HEK293T (cell line): Measurements from ENCODE around the gene DLK1.

ENCODE experiments used
- CTCF ChIA-PET: fragments of 350-600 bp; formaldehyde crosslinking; extraction: SDS; loops from one replicate; lab custom pipeline; 2021; ENCODE audit warnings: antibody characterized with exemption, inconsistent platforms; lab: Yijun Ruan, JAX
- POLR2A ChIA-PET: fragments of 350-600 bp; formaldehyde crosslinking; extraction: SDS; loops from one replicate; lab custom pipeline; 2020; ENCODE audit warnings: antibody characterized with exemption, inconsistent platforms; lab: Yijun Ruan, JAX
- DNase-seq: peaks from one replicate; pipeline ENCODE4 v3.0.0; 2012; ENCODE audit warnings: mixed read lengths; ENCODE audit errors: extremely low spot score
- ARNT ChIP-seq: fragments of 450-650 bp; IDR thresholded peaks from 2 replicates; pipeline ENCODE4 v1.6.1; 2017; ENCODE audit warnings: mild to moderate bottlenecking
- CTBP1 ChIP-seq: fragments of 450-650 bp; IDR thresholded peaks from 2 replicates; pipeline ENCODE4 v1.6.1; 2016; ENCODE audit warnings: borderline replicate concordance
- ELF4 ChIP-seq: fragments of 450-650 bp; IDR thresholded peaks from 2 replicates; pipeline ENCODE4 v1.6.1; 2017; ENCODE audit warnings: antibody characterized with exemption
- FOXA1 ChIP-seq: fragments of 450-650 bp; IDR thresholded peaks from 2 replicates; pipeline ENCODE4 v1.6.1; 2016; ENCODE audit warnings: mild to moderate bottlenecking
- FOXK2 ChIP-seq: fragments of 450-650 bp; IDR thresholded peaks from 2 replicates; pipeline ENCODE4 v1.6.1; 2016; ENCODE audit warnings: mild to moderate bottlenecking
- HDGF ChIP-seq: fragments of 450-650 bp; IDR thresholded peaks from 2 replicates; pipeline ENCODE4 v1.6.1; 2017; ENCODE audit warnings: antibody characterized with exemption, borderline replicate concordance
- L3MBTL2 ChIP-seq: fragments of 450-650 bp; conservative IDR thresholded peaks from 2 replicates; pipeline ENCODE4 v1.6.1; 2016; ENCODE audit warnings: mild to moderate bottlenecking
- LEF1 ChIP-seq: fragments of 450-650 bp; IDR thresholded peaks from 2 replicates; pipeline ENCODE4 v1.6.1; 2017; ENCODE audit warnings: mild to moderate bottlenecking, borderline replicate concordance
- NFRKB ChIP-seq: fragments of 450-650 bp; IDR thresholded peaks from 2 replicates; pipeline ENCODE4 v1.6.1; 2016; ENCODE audit warnings: mild to moderate bottlenecking, moderate library complexity
- SP1 ChIP-seq: fragments of 450-650 bp; IDR thresholded peaks from 2 replicates; pipeline ENCODE4 v1.6.1; 2017
- SUZ12 ChIP-seq: fragments of 450-650 bp; IDR thresholded peaks from 2 replicates; pipeline ENCODE4 v1.6.1; 2016; ENCODE audit warnings: mild to moderate bottlenecking
- TARDBP ChIP-seq: fragments of 450-650 bp; IDR thresholded peaks from 2 replicates; pipeline ENCODE4 v1.6.1; 2016
- ZNF384 ChIP-seq: fragments of 450-650 bp; IDR thresholded peaks from 2 replicates; pipeline ENCODE4 v1.6.1; 2016
- TF ChIP-seq, protein P1 (sequence below): fragments of 450-650 bp; IDR thresholded peaks from 2 replicates; pipeline ENCODE4 v1.6.1; 2016

DLK1 gene

DNA sequence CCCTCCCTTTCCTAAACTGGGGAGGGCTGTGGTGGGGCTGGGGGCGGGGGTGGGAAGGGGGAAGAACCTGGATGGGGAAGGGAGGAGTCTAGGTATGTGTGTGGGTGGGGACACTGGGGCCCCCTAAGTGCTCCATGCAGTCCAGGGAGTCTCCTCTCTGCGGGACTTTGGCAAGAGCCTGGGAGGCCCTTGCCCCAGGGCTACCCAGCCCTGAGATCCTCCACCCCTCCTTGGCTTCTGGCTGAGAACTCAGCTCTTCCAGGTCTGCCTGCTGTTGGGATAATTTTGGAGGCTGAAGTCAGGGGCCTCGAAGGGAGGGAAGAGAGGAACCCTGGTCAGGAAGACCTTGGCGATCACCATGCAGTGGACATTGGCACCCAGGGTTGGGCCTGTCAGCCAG, 2.2 kb upstream of the DLK1 start:
- DNase-seq, result no peak
- no peak for TF ChIP-seq ELF4
- no peak for TF ChIP-seq TARDBP
- no peak for TF ChIP-seq SUZ12
- TF ChIP-seq HDGF, result no peak
- TF ChIP-seq ARNT, result no peak
- TF ChIP-seq CTBP1, result no peak
- TF ChIP-seq ZNF384, result no peak
- TF ChIP-seq LEF1, result no peak
- no peak for TF ChIP-seq FOXK2
- no peak for TF ChIP-seq NFRKB
- TF ChIP-seq, protein P1, sequence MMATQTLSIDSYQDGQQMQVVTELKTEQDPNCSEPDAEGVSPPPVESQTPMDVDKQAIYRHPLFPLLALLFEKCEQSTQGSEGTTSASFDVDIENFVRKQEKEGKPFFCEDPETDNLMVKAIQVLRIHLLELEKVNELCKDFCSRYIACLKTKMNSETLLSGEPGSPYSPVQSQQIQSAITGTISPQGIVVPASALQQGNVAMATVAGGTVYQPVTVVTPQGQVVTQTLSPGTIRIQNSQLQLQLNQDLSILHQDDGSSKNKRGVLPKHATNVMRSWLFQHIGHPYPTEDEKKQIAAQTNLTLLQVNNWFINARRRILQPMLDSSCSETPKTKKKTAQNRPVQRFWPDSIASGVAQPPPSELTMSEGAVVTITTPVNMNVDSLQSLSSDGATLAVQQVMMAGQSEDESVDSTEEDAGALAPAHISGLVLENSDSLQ, result no peak
- TF ChIP-seq SP1, result no peak
- TF ChIP-seq L3MBTL2, result no peak
- CTCF ChIA-PET, result no interaction called here
- POLR2A ChIA-PET, result no interaction called here

DNA sequence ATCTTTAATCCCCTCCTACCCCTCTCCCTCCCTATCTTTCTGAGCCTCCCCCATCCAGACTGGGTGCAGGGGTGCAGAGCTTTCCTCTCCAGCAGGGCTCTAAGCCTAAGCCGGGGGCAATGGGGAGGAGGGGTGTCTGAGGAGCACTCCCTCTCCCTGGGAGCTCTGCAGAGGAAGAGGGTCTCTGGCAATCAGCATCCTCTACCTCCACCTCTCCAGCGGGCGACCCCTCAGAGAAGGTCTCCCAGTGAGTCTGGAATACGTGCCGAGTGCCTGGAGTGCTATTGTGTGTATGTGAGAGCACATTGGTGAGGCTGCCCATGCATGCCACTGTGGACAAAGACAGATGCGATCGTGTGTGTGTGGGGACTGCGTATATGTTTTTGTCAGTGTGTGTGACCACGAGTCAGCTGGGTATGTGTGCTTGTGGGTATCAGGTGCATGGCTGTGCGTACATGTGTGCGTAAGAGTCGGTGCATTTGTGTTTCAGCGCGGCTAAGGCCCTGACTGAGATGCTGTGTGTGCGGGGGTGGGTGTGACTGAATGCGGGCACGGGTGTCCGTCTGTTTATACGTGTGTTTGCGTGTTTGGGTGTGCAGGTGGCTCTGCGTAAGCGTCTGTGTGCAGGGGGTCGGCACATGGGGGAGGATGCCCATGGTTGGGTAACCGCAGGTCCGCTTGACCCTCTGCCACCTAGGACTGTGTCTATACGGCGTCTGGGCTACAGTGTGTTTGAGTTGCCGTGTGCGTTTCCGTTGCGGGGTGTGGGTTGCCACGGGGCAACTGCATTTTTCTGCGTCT, 905 bp upstream of the DLK1 start:
- TF ChIP-seq ZNF384, result no peak
- TF ChIP-seq ELF4, result no peak
- no peak for TF ChIP-seq NFRKB
- TF ChIP-seq SUZ12, result no peak
- no peak for TF ChIP-seq FOXA1
- TF ChIP-seq, protein P1, result no peak
- TF ChIP-seq L3MBTL2, result no peak
- TF ChIP-seq LEF1, result no peak
- ChIA-PET POLR2A (no interaction called here), CTCF (no interaction called here)
- DNase-seq, result no peak

DNA sequence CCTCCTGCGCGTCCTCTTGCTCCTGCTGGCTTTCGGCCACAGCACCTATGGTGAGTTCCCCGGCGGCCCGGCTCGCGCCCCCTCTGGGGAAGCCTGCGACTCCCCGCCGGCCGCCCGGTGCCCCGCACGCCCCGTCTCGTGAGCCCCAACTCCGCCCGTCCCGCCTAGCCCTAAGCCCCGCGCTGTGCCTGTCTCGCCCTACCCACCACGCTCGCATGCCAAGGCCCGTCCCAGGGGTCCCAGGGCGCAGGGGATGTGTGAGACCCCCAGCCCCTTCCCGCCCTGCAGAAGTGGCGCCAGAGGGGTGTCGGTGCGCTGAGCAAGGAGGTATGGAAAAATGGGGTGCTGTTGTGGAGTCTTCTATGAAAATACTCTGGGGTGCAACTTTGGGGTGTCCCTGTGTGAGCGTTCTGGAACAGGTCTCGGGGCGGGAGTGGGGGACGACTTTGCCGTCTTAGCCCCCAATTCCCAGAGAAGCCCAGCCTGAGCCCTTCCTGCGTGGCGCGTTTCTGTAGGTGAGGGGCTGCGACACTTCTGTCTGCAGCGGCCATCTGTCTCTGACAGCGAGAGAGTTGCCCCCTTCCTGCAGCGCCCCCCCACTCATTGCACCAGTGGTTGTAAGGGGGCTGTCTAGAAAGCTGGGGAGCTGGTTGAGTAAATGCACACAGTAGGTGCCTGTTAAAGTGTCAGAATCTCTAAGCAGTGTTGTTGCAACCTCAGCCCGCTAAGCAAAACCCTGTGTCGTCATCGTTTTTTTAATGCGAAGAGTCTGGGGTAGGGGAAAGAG, 587 bp downstream of the DLK1 start:
- TF ChIP-seq LEF1, result no peak
- TF ChIP-seq, protein P1, result no peak
- TF ChIP-seq NFRKB, result no peak
- TF ChIP-seq SP1, result no peak
- no peak for TF ChIP-seq ZNF384
- no peak for TF ChIP-seq ARNT
- no peak for TF ChIP-seq TARDBP
- TF ChIP-seq HDGF, result no peak
- no peak for TF ChIP-seq L3MBTL2
- TF ChIP-seq SUZ12, result no peak
- CTCF ChIA-PET, result no interaction called here
- DNase-seq, result no peak
- POLR2A ChIA-PET, result no interaction called here

DNA sequence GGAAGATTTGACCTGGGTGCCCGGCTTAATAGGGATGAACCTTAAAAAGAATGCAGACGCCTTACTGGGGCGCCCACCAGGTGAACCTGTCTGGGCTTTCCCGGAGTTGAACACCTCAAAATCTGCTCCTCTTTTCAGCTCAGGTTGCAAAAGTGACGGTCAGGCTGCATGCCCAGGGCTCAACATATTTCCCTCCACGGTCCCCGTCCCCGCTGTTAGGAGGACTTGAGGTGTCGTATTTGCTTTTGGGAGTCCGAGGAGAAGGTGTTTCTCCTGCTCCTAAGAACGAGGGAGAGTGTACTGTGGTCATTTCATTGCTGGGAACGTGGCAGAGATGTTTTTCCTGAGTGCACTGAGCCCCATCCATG, 1.2 kb downstream of the DLK1 start:
- POLR2A ChIA-PET, result no interaction called here
- TF ChIP-seq TARDBP, result no peak
- TF ChIP-seq HDGF, result no peak
- CTCF ChIA-PET, result no interaction called here
- no peak for DNase-seq

DNA sequence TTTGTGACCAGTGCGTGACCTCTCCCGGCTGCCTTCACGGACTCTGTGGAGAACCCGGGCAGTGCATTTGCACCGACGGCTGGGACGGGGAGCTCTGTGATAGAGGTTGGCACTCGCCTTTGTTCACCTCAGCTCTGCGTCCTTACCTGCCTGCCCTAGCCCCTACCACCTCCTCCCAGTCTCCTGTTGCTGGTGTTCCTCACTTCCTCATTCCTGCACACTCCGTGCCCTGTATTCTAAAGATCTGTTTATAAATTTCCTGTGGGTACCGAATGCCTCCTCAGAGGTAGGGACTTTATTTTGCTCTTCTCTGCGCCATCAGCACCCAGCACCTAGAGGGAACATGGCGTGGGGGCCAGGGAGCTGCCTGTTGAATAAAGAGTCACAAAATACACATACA, 2.3 kb downstream of the DLK1 start:
- TF ChIP-seq, protein P1, result no peak
- TF ChIP-seq HDGF, result no peak
- no peak for TF ChIP-seq NFRKB
- TF ChIP-seq ELF4, result no peak
- no peak for TF ChIP-seq ARNT
- ChIA-PET POLR2A (no interaction called here), CTCF (no interaction called here)
- no peak for DNase-seq

DNA sequence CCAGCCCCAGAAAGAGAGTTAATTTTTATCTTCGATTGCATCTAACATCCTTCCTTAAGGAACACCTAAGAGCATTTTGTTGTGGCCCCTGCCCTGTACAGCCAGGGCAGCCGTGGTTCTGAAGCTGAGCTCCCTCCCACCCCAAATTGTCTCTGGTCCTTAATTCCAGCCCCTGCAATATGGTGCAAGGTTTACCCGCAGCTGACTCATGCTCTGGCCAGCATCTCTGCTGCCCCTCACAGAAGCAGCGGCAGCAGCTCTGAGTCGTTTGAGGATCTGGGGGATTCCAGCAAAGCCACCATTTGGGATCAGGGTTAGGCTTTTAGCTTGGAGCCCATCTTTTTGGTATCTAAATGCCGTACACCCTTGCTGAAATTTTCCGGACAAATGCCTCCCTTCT, 3.3 kb downstream of the DLK1 start:
- POLR2A ChIA-PET, result no interaction called here
- TF ChIP-seq SUZ12 (no peak), ARNT (no peak), HDGF (no peak)
- DNase-seq, result no peak
- CTCF ChIA-PET, result no interaction called here
